Trophoblast cell (in vitro differentiated cells and primary cell): Measurements from ENCODE around the gene TVP23A.

ENCODE experiments used
- DNase-seq, 2 donors: peaks; one replicate each; pipeline ENCODE4 v3.0.0-alpha.2; 2016
- H2AFZ ChIP-seq: 2 replicates; pipeline ENCODE4 v1.6.1; 2013; ENCODE audit warnings: low read length, moderate library complexity, mild to moderate bottlenecking; ENCODE audit not compliant: insufficient read depth, poor library complexity
- H2AK5ac ChIP-seq: 2 replicates; pipeline ENCODE4 v1.6.1; 2013; ENCODE audit warnings: mild to moderate bottlenecking, low read length
- H2BK120ac ChIP-seq: 2 replicates; pipeline ENCODE4 v1.6.1; 2013; ENCODE audit warnings: low read length, mild to moderate bottlenecking, moderate library complexity; ENCODE audit not compliant: insufficient read depth, poor library complexity
- H2BK12ac ChIP-seq: 2 replicates; pipeline ENCODE4 v1.6.1; 2013; ENCODE audit warnings: mild to moderate bottlenecking, low read length, moderate library complexity
- H2BK5ac ChIP-seq: 2 replicates; pipeline ENCODE4 v1.6.1; 2013; ENCODE audit warnings: low read length, low read depth, moderate library complexity, mild to moderate bottlenecking; ENCODE audit not compliant: poor library complexity
- H3K14ac ChIP-seq: 2 replicates; pipeline ENCODE4 v1.6.1; 2013; ENCODE audit warnings: mild to moderate bottlenecking, low read length
- H3K18ac ChIP-seq: 2 replicates; pipeline ENCODE4 v1.6.1; 2013; ENCODE audit warnings: mild to moderate bottlenecking, low read length
- H3K23ac ChIP-seq: 2 replicates; pipeline ENCODE4 v1.6.1; 2013; ENCODE audit warnings: low read length
- H3K27ac ChIP-seq: 2 replicates; pipeline ENCODE4 v1.5.1; 2013; ENCODE audit warnings: low read depth, mild to moderate bottlenecking, inconsistent platforms, low read length, moderate library complexity
- H3K27me3 ChIP-seq: 2 replicates; pipeline ENCODE4 v1.6.1; 2013; ENCODE audit warnings: inconsistent platforms, mild to moderate bottlenecking, low read length, moderate library complexity; ENCODE audit not compliant: insufficient read depth
- H3K36me3 ChIP-seq, 2 experiments: 1 replicate in 1 of 2; 2 replicates in 1 of 2; pipeline ENCODE4 v1.6.1; 2013; ENCODE audit warnings: low read length in 2 of 2, mild to moderate bottlenecking in 2 of 2, moderate library complexity in 1 of 2; ENCODE audit not compliant: insufficient read depth in 2 of 2, control insufficient read depth in 1 of 2
- H3K4ac ChIP-seq: 2 replicates; pipeline ENCODE4 v1.6.1; 2013; ENCODE audit warnings: low read depth, mild to moderate bottlenecking, low read length, moderate library complexity
- H3K4me1 ChIP-seq, 2 experiments: 1 replicate in 1 of 2; 2 replicates in 1 of 2; pipeline ENCODE4 v1.6.1; 2013; ENCODE audit warnings: low read length in 2 of 2, mild to moderate bottlenecking in 2 of 2, moderate library complexity in 1 of 2; ENCODE audit not compliant: insufficient read depth in 2 of 2, control insufficient read depth in 1 of 2
- H3K4me2 ChIP-seq: 2 replicates; pipeline ENCODE4 v1.6.1; 2013; ENCODE audit warnings: inconsistent platforms, mild to moderate bottlenecking, low read length, moderate library complexity
- H3K4me3 ChIP-seq: 2 replicates; pipeline ENCODE4 v1.5.1; 2013; ENCODE audit warnings: mild to moderate bottlenecking, low read depth, low read length, inconsistent platforms
- H3K79me1 ChIP-seq: one replicate; pipeline ENCODE4 v1.6.1; 2013; ENCODE audit warnings: low read length
- H3K79me2 ChIP-seq: 2 replicates; pipeline ENCODE4 v1.6.1; 2013; ENCODE audit warnings: low read length, mild to moderate bottlenecking; ENCODE audit not compliant: control insufficient read depth, insufficient read depth, poor library complexity
- H3K9ac ChIP-seq: 2 replicates; pipeline ENCODE4 v1.6.1; 2013; ENCODE audit warnings: mild to moderate bottlenecking, low read length
- H3K9me3 ChIP-seq: 2 replicates; pipeline ENCODE4 v1.6.1; 2013; ENCODE audit warnings: low read depth, mild to moderate bottlenecking, control low read depth, inconsistent platforms, low read length; ENCODE audit not compliant: insufficient read depth
- H4K12ac ChIP-seq: 2 replicates; pipeline ENCODE4 v1.6.1; 2013; ENCODE audit warnings: low read depth, mild to moderate bottlenecking, low read length, moderate library complexity
- H4K8ac ChIP-seq: 2 replicates; pipeline ENCODE4 v1.6.1; 2013; ENCODE audit warnings: low read depth, mild to moderate bottlenecking, low read length, moderate library complexity
- H4K91ac ChIP-seq: one replicate; pipeline ENCODE4 v1.6.1; 2013; ENCODE audit warnings: low read depth, mild to moderate bottlenecking, low read length, moderate library complexity
- WGBS: extraction: QIAGEN DNeasy Blood & Tissue Kit; methylation state at CpG from one replicate; pipeline ENCODE4 v1.1.7; 2013; ENCODE audit warnings: missing lambda C conversion rate; ENCODE audit not compliant: insufficient read length, insufficient coverage; ENCODE audit errors: extremely low coverage; 5-methylcytosine and 5-hydroxymethylcytosine counted together

TVP23A gene

GRCh38 chr16:10835281-10835931, 16.8 kb upstream of the TVP23A start:
- H3K36me3 ChIP-seq: no peaks in the 10 kb centered on the region
- H4K91ac ChIP-seq: no peak overlapping the region
- H3K14ac ChIP-seq: no peak overlapping the region
- DNase-seq: no peak
- H2BK12ac ChIP-seq: no peak overlapping the region
- no CpG with 5 or more reads among the region's 7 CpGs for WGBS
- no peak overlapping the region for H4K12ac ChIP-seq
- no peak overlapping the region for H3K27ac ChIP-seq
- H3K4me2 ChIP-seq: peak overlapping the region; percentile 20
- no peak overlapping the region for H4K8ac ChIP-seq
- no peak overlapping the region for H3K4me3 ChIP-seq
- H3K4me1 ChIP-seq: no peaks in the 10 kb centered on the region
- no peak overlapping the region for H3K18ac ChIP-seq
- no peaks in the 10 kb centered on the region for H3K79me2 ChIP-seq
- H3K27me3 ChIP-seq: no peaks in the 10 kb centered on the region
- no peak overlapping the region for H2AK5ac ChIP-seq
- no peak overlapping the region for H2BK5ac ChIP-seq
- no peak overlapping the region for H3K4ac ChIP-seq
- no peak overlapping the region for H3K23ac ChIP-seq
- H3K9me3 ChIP-seq: no peaks in the 10 kb centered on the region
- no peak overlapping the region for H3K9ac ChIP-seq
- no peaks in the 10 kb centered on the region for H3K79me1 ChIP-seq
- no peak overlapping the region for H2BK120ac ChIP-seq
- no peak overlapping the region for H2AFZ ChIP-seq

DNA sequence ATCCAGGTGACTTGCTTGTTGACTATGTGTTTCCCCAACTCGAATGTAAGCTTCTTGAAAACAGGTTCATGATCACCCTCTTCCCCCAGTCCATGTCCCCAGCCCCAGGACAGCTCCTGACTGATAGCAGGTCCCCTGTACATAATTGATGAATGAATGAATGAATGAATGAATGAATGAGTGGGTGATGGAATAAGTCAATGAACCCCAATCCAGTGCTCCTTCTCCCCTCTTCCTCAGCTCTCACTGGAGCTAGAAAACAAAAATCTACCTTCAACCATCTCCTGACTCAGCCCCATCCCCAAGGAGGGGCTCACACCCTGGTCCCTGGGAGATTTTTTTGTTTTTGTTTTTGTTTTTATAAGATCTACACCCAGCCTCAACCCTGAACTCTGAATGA, 16.2 kb upstream of the TVP23A start:
- no peak for DNase-seq
- Histone ChIP-seq H3K14ac (no peak overlapping the region), H2BK5ac (no peak overlapping the region), H4K12ac (no peak overlapping the region), H3K9me3 (no peaks in the 10 kb centered on the region), H3K79me1 (no peaks in the 10 kb centered on the region), H2BK12ac (no peak overlapping the region), H3K36me3 (no peaks in the 10 kb centered on the region), H3K4me1 (no peaks in the 10 kb centered on the region), H2AK5ac (no peak overlapping the region), H3K4me3 (no peak overlapping the region), H3K27me3 (no peaks in the 10 kb centered on the region), H3K18ac (no peak overlapping the region), H4K8ac (no peak overlapping the region), H3K4me2 (no peak overlapping the region), H3K9ac (no peak overlapping the region), H2AFZ (no peak overlapping the region), H2BK120ac (no peak overlapping the region), H3K23ac (no peak overlapping the region), H3K79me2 (no peaks in the 10 kb centered on the region), H3K27ac (no peak overlapping the region), H4K91ac (no peak overlapping the region), H3K4ac (no peak overlapping the region)
- WGBS: no CpG with 5 or more reads among the region's 1 CpG

DNA sequence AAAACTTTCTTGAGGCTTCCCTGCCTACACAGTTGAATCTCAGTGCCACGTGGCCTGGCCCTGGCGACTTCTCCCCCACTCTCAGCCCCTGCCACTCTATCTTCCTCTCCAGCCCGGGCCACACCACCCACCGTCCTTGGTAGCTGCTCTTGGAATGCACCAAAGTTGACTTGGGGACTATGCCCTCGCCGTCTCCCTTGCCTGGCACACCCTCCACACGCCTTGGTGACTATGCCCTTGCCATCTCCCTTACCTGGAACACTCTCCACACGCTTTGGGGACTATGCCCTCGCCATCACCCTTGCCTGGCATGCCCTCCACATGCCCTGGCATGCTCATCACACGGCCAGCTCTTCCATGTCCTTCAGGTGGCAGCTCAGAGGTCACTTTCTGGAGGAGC, 15.5 kb upstream of the TVP23A start:
- Histone ChIP-seq H2BK12ac (no peak overlapping the region), H3K27me3 (no peaks in the 10 kb centered on the region), H2BK5ac (no peak overlapping the region), H3K4me1 (no peaks in the 10 kb centered on the region), H3K4me3 (no peak overlapping the region), H3K4me2 (no peak overlapping the region), H4K12ac (no peak overlapping the region), H3K79me2 (no peaks in the 10 kb centered on the region), H4K8ac (no peak overlapping the region), H3K18ac (no peak overlapping the region), H3K27ac (no peak overlapping the region), H3K23ac (no peak overlapping the region), H3K79me1 (no peaks in the 10 kb centered on the region), H3K9ac (no peak overlapping the region), H2AFZ (no peak overlapping the region), H3K14ac (no peak overlapping the region), H4K91ac (no peak overlapping the region), H2BK120ac (no peak overlapping the region), H2AK5ac (no peak overlapping the region), H3K4ac (no peak overlapping the region), H3K9me3 (no peaks in the 10 kb centered on the region), H3K36me3 (no peaks in the 10 kb centered on the region)
- WGBS: no CpG with 5 or more reads among the region's 10 CpGs
- DNase-seq: no peak

- no peak overlapping the region for H3K4me2 ChIP-seq
- no peak overlapping the region for H4K12ac ChIP-seq
- H2BK5ac ChIP-seq: no peak overlapping the region
- no peaks in the 10 kb centered on the region for H3K9me3 ChIP-seq
- H4K91ac ChIP-seq: no peak overlapping the region
- no peaks in the 10 kb centered on the region for H3K4me1 ChIP-seq
- H2AK5ac ChIP-seq: no peak overlapping the region
- H2BK12ac ChIP-seq: no peak overlapping the region
- no peaks in the 10 kb centered on the region for H3K36me3 ChIP-seq
- H3K9ac ChIP-seq: no peak overlapping the region
- no peak overlapping the region for H3K4me3 ChIP-seq
- no peak overlapping the region for H3K4ac ChIP-seq
- no peak overlapping the region for H4K8ac ChIP-seq
- H3K27me3 ChIP-seq: no peaks in the 10 kb centered on the region
- H3K79me2 ChIP-seq: no peaks in the 10 kb centered on the region
- H3K27ac ChIP-seq: no peak overlapping the region
- H3K79me1 ChIP-seq: no peaks in the 10 kb centered on the region
- WGBS: no CpG with 5 or more reads among the region's 5 CpGs
- H3K14ac ChIP-seq: no peak overlapping the region
- no peak overlapping the region for H3K18ac ChIP-seq
- H2AFZ ChIP-seq: no peak overlapping the region
- DNase-seq: no peak
- no peak overlapping the region for H2BK120ac ChIP-seq
- no peak overlapping the region for H3K23ac ChIP-seq
These were observed 14.7 kb upstream of the TVP23A start for GRCh38 chr16:10833271-10833670.
